Motor neuron (in vitro differentiated cells): ENCODE data around the gene RAMP2. TPM values are rescaled to one million over a fixed set of nuclear protein-coding genes. Genes with fewer than 3 reads are reported as not detected.
A peak's percentile ranks its signal among the peaks of the same experiment; 100 is the strongest.

Experiments
- ATAC-seq, 8 experiments: fragments of 200-7000 bp; cut with Tn5 transposase; replicated peaks in 6 of 8; 2 replicates each; pipeline ENCODE4 v1.8.0; 2021; ENCODE audit warnings: mild to moderate bottlenecking in 8 of 8, moderate library complexity in 8 of 8
- H3K27ac ChIP-seq, 2 donors: fragments of 250-450 bp; sonication (Bioruptor Pico); 2 replicates each; pipeline ENCODE4 v1.9.0; 2021; ENCODE audit warnings: antibody characterized with exemption in 2 of 2, mild to moderate bottlenecking in 2 of 2, moderate library complexity in 1 of 2
- H3K4me1 ChIP-seq, 2 donors: fragments of 250-450 bp; sonication (Bioruptor Pico); replicated peaks in 1 of 2; 2 replicates each; pipeline ENCODE4 v1.6.1; 2021; ENCODE audit warnings: antibody characterized with exemption in 2 of 2, mild to moderate bottlenecking in 2 of 2, moderate library complexity in 1 of 2
- H3K4me3 ChIP-seq, 5 donors: fragments of 250-450 bp; sonication (Bioruptor Pico); 2 replicates each; pipeline ENCODE4 v1.9.0; 2021; ENCODE audit warnings: antibody characterized with exemption in 5 of 5, mild to moderate bottlenecking in 5 of 5, moderate library complexity in 4 of 5
- whole genome bisulfite sequencing, 10 experiments: fragments of 450-650 bp; shearing (Covaris generic); methylation state at CpG; one replicate each; pipeline ENCODE4 v1.0.0; 2022; 5-methylcytosine and 5-hydroxymethylcytosine counted together
- in situ Hi-C, 9 experiments: fragments of 400-800 bp; cut with MboI; loops; one replicate each; pipeline ENCODE4 v1.15.0; 2021; ENCODE audit warnings: low sequenced_read_pairs in 9 of 9, low pct_unique_long_range_greater_than_20kb in 2 of 9; ENCODE audit not compliant: unreplicated experiment in 9 of 9
- total RNA-seq, 8 experiments: library from RNA; unstranded; fragments of 300-600 nt; gene quantifications; 2 replicates each; pipeline versions ENCODE4 v1.2.3 to v1.2.4, GENCODE V29; 2022

Gene RAMP2
- total RNA-seq, 8 experiments from 2014 or later, result 0.90 to 34.2 (median 4.1) TPM

- in situ Hi-C loops, result no loop called here
- Histone ChIP-seq H3K4me1 (no peaks in the 10 kb centered on the region), H3K4me3 (no peak overlapping the region), H3K27ac (no peak overlapping the region)
- no peak for ATAC-seq
- WGBS, 10 experiments, result 0 to 54% (median 33%) methylated on average over 1 to 2 of the region's 2 CpGs; no CpG with 5 or more reads in 3 of the 10 experiments
Measured at GRCh38 chr17:42803074-42803883, 42.3 kb downstream of the RAMP2 start.

DNA sequence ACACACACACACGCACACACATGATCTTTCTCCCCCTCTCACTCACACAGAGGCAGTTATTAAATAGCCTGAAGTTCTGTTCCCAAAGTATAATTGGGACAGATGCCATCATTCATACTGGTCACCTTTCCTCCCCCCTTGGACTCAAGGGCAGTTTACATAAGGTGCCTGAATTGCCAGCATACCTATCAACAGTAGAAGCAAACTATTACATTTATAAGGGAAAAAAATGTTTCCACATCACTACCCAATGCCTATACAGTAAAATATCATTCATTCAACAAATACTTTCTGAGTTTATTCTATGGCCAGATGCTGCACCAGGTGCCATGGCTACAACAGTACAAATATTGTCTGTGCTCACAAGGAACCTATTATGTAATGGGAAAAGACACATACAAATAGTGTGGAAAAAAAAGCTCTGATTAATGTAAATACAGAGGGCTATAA is 43.9 kb downstream of the RAMP2 start:
- in situ Hi-C loops, result no loop called here
- 60 to 100% (median 89%) methylated on average over 1 of the region's 1 CpG; no CpG with 5 or more reads in 6 of the 10 experiments for WGBS, 10 experiments
- Histone ChIP-seq H3K4me3 (no peak overlapping the region), H3K27ac (no peak overlapping the region), H3K4me1 (no peaks in the 10 kb centered on the region)
- peak in 3 of 8 experiments; percentile 13 to 87 (median 62) for ATAC-seq

GRCh38 chr17:42806249-42806648 is 45.2 kb downstream of the RAMP2 start:
- Histone ChIP-seq H3K27ac (no peak overlapping the region), H3K4me1 (no peaks in the 10 kb centered on the region), H3K4me3 (no peak overlapping the region)
- in situ Hi-C loops, result no loop called here
- ATAC-seq, result no peak
- 83 to 100% (median 100%) methylated on average over 1 of the region's 1 CpG; no CpG with 5 or more reads in 7 of the 10 experiments for WGBS, 10 experiments

DNA sequence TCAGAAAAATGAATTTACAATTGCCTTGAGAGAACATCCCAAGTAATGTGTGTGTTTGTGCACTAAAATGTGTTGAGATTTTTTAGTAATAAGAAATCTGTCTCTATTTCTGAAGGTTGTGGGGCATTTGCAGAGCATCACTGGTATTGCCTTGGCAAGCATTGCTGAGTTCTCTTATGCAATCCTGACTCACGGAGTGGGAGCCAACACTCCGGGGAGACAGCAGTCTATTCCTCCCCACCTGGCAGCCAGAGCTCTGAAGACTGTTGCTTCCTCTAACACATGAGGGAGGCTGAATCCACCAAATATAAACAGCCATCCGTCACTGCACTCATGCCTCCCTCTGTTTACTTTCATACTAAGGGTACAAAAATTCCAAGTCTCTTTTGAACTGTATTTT is 48.2 kb downstream of the RAMP2 start:
- in situ Hi-C loops, result no loop called here
- WGBS, 10 experiments, result 0 to 90% (median 77%) methylated on average over 1 to 3 of the region's 3 CpGs; no CpG with 5 or more reads in 1 of the 10 experiments
- Histone ChIP-seq H3K27ac (no peak overlapping the region), H3K4me3 (no peak overlapping the region), H3K4me1 (no peaks in the 10 kb centered on the region)
- peak in 2 of 8 experiments; percentile 27 to 42 for ATAC-seq

Other genes starting within 250 kb of the RAMP2 start
- 10 to 100 TPM in 5 of 8 experiments, 1 to 10 TPM in 3; 6.3 to 55.8 (median 18.5) TPM for gene NAGLU, start 225.0 kb upstream of the RAMP2 start, total RNA-seq
- 1 to 10 TPM; 1.7 to 6.3 (median 5.4) TPM for gene HSD17B1, start 208.3 kb upstream of the RAMP2 start, total RNA-seq
- gene COASY, start 199.1 kb upstream of the RAMP2 start, total RNA-seq, result 10 to 100 TPM; 20.8 to 82.7 (median 30.8) TPM
- gene MLX, start 194.1 kb upstream of the RAMP2 start, total RNA-seq, result 10 to 100 TPM; 17.3 to 48.0 (median 25.6) TPM
- gene PSMC3IP, start 183.5 kb upstream of the RAMP2 start, total RNA-seq, result 10 to 100 TPM in 7 of 8 experiments, 1 to 10 TPM in 1; 1.5 to 24.7 (median 12.1) TPM
- 10 to 100 TPM; 27.1 to 40.2 (median 32.8) TPM for gene RETREG3, start 151.9 kb upstream of the RAMP2 start, total RNA-seq
- gene TUBG1, start 151.5 kb upstream of the RAMP2 start, total RNA-seq, result 10 to 100 TPM; 24.7 to 67.7 (median 39.3) TPM
- gene TUBG2, start 101.9 kb upstream of the RAMP2 start, total RNA-seq, result 10 to 100 TPM in 7 of 8 experiments, 1 to 10 TPM in 1; 7.1 to 26.7 (median 16.0) TPM
- gene PLEKHH3, start 84.2 kb upstream of the RAMP2 start, total RNA-seq, result 10 to 100 TPM; 10.1 to 24.2 (median 20.6) TPM
- 1 to 10 TPM in 5 of 8 experiments, under 1 TPM in 3; 0.41 to 6.4 (median 1.6) TPM for gene CCR10, start 79.4 kb upstream of the RAMP2 start, total RNA-seq
- gene CNTNAP1, start 78.7 kb upstream of the RAMP2 start, total RNA-seq, result 10 to 100 TPM in 5 of 8 experiments, 1 to 10 TPM in 3; 2.4 to 33.9 (median 14.1) TPM
- gene EZH1, start 16.2 kb upstream of the RAMP2 start, total RNA-seq, result 10 to 100 TPM; 13.8 to 44.5 (median 27.8) TPM
- 100 to 1,000 TPM in 1 of 8 experiments, 10 to 100 TPM in 7; 57.1 to 110 (median 88.0) TPM for gene VPS25, start 12.2 kb downstream of the RAMP2 start, total RNA-seq
- gene WNK4, start 19.4 kb downstream of the RAMP2 start, total RNA-seq, result 1 to 10 TPM in 1 of 8 experiments, under 1 TPM in 7; 0.11 to 1.2 (median 0.57) TPM
- gene COA3, start 37.5 kb downstream of the RAMP2 start, total RNA-seq, result 100 to 1,000 TPM in 2 of 8 experiments, 10 to 100 TPM in 6; 58.7 to 114 (median 72.5) TPM
- 1 to 10 TPM in 2 of 8 experiments, under 1 TPM in 6; 0.58 to 3.8 (median 0.81) TPM for gene CNTD1, start 37.6 kb downstream of the RAMP2 start, total RNA-seq
- gene BECN1, start 63.1 kb downstream of the RAMP2 start, total RNA-seq, result 100 to 1,000 TPM in 2 of 8 experiments, 10 to 100 TPM in 6; 34.6 to 113 (median 55.9) TPM
- 100 to 1,000 TPM in 3 of 8 experiments, 10 to 100 TPM in 5; 31.7 to 169 (median 69.6) TPM for gene PSME3, start 72.2 kb downstream of the RAMP2 start, total RNA-seq
- gene AOC2, start 83.4 kb downstream of the RAMP2 start, total RNA-seq, result 1 to 10 TPM; 1.3 to 2.6 (median 2.1) TPM
- 1 to 10 TPM in 4 of 8 experiments, under 1 TPM in 4; 0.41 to 3.7 (median 0.81) TPM for gene AOC3, start 90.0 kb downstream of the RAMP2 start, total RNA-seq
- gene G6PC1, start 139.6 kb downstream of the RAMP2 start, total RNA-seq, result under 1 TPM in 5 of 8 experiments, not detected in 3; 0.21 to 0.70 (median 0.47) TPM
- gene AARSD1, start 203.2 kb downstream of the RAMP2 start, total RNA-seq, result 10 to 100 TPM; 47.2 to 77.9 (median 59.3) TPM
- 1 to 10 TPM in 7 of 8 experiments, under 1 TPM in 1; 0.76 to 3.6 (median 2.0) TPM for gene PTGES3L, start 218.9 kb downstream of the RAMP2 start, total RNA-seq
- 10 to 100 TPM; 11.8 to 14.8 (median 13.5) TPM for gene RUNDC1, start 219.3 kb downstream of the RAMP2 start, total RNA-seq
- gene RPL27, start 237.2 kb downstream of the RAMP2 start, total RNA-seq, result 1,000 to 10,000 TPM; 1,328 to 3,262 (median 2,235) TPM
- 10 to 100 TPM in 4 of 8 experiments, 1 to 10 TPM in 1, under 1 TPM in 2, not detected in 1; 0.76 to 57.9 (median 10.7) TPM for gene IFI35, start 245.6 kb downstream of the RAMP2 start, total RNA-seq